GM23338 (cell line): ENCODE data around the gene PGPEP1.
A peak's percentile ranks its signal among the peaks of the same experiment; 100 is the strongest.

ENCODE experiments used
- CTCF ChIP-seq, 2 experiments: fragments of 200-600 bp in 1 of 2; sonication (generic) in 1 of 2; conservative IDR thresholded peaks; 2 replicates each; pipeline versions ENCODE4 v1.5.1 to v1.6.1; 2016 to 2017; ENCODE audit warnings: antibody characterized with exemption in 2 of 2, low read depth in 2 of 2, mild to moderate bottlenecking in 2 of 2, moderate library complexity in 1 of 2
- EZH2 ChIP-seq: fragments of 200-600 bp; sonication (generic); IDR thresholded peaks from one replicate; pipeline ENCODE4 v1.8.0; 2017; ENCODE audit warnings: antibody characterized with exemption, mild to moderate bottlenecking, low read depth; ENCODE audit not compliant: unreplicated experiment
- EZH2phosphoT487 ChIP-seq: fragments of 200-600 bp; sonication (generic); IDR thresholded peaks from one replicate; pipeline ENCODE4 v1.8.1; 2018; ENCODE audit warnings: antibody characterized with exemption; ENCODE audit not compliant: unreplicated experiment
- JUNB ChIP-seq: IDR thresholded peaks from one replicate; pipeline ENCODE4 v1.6.1; 2016; ENCODE audit warnings: antibody characterized with exemption; ENCODE audit not compliant: unreplicated experiment
- POLR2AphosphoS5 ChIP-seq: IDR thresholded peaks from 2 replicates; pipeline ENCODE4 v1.6.1; 2016; ENCODE audit warnings: antibody characterized with exemption, low read depth

GRCh38 chr19:18339723-18340122, 675 bp upstream of the PGPEP1 start:
- TF ChIP-seq CTCF (conservative IDR thresholded peaks at IDR 0.05; ENCODE audit: low read depth in 2 of 2) (peak; percentile 41 to 59), POLR2AphosphoS5 (no peak), EZH2phosphoT487 (no peak), EZH2 (no peak), JUNB (no peak)
